GM12874 (cell line): Measurements from ENCODE around the gene PCNX4.

Source experiments
- TF ChIP-seq, protein P1 (sequence below): IDR thresholded peaks from 2 replicates; pipeline ENCODE4 v1.5.1; 2011; ENCODE audit warnings: low read depth, mild to moderate bottlenecking, control low read depth, low read length, moderate library complexity; ENCODE audit not compliant: insufficient read depth

Gene PCNX4

GRCh38 chr14:60197629-60198303, 106.0 kb downstream of the PCNX4 start:
- TF ChIP-seq, protein P1, sequence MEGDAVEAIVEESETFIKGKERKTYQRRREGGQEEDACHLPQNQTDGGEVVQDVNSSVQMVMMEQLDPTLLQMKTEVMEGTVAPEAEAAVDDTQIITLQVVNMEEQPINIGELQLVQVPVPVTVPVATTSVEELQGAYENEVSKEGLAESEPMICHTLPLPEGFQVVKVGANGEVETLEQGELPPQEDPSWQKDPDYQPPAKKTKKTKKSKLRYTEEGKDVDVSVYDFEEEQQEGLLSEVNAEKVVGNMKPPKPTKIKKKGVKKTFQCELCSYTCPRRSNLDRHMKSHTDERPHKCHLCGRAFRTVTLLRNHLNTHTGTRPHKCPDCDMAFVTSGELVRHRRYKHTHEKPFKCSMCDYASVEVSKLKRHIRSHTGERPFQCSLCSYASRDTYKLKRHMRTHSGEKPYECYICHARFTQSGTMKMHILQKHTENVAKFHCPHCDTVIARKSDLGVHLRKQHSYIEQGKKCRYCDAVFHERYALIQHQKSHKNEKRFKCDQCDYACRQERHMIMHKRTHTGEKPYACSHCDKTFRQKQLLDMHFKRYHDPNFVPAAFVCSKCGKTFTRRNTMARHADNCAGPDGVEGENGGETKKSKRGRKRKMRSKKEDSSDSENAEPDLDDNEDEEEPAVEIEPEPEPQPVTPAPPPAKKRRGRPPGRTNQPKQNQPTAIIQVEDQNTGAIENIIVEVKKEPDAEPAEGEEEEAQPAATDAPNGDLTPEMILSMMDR: no peak

DNA sequence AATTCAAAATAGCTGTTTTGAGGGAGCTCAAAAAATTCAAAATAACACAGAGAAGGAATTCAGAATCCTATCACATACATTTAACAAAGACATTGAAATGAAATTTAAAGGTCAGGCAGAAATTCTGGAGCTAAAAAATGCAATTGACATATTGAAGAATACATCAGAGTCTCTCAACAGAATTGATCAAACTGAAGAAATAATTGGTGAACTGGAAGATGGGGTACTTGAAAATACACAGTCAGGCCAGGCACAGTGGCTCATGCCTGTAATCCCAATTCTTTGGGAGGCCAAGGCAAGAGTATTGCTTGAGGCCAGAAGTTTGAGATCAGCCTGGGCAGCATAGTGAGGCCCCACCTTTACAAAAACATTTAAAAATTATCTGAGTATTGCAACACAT, 107.6 kb downstream of the PCNX4 start:
- TF ChIP-seq, protein P1: no peak

DNA sequence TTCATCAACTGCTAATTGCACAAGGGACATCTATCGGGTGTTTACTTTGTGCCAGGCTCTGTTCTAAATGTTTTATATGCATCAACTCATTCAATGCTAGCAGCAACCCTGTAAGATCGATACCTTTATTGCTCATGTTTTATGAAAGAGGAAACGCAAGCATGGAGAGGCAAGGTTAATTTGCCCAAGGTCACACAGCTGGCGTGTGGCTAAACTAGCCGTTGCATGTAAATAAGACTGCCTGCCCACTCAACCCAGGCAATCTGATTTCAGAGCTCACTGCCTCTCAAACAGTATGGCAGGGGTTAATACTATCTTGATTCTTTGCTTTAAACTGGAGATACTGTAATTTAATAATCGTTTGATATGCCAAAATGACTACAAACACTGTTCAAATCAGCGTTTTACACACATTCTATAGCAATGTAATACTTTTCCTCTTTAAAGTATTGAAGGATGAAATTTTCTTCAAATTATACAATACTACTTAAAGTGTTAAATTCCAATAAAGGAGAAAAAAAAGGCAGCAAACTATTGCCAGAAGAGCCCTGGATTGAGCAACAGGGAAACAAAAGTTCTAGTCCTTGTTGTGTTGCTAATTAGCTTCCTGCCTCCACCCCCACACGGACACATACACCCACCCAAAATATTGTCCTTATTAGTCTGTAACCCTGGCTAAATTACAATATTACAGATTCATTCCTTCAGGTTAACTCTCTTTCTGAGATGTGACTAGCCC, 112.5 kb downstream of the PCNX4 start:
- TF ChIP-seq, protein P1: no peak

GRCh38 chr14:60204843-60205774, 113.4 kb downstream of the PCNX4 start:
- TF ChIP-seq, protein P1: no peak

DNA sequence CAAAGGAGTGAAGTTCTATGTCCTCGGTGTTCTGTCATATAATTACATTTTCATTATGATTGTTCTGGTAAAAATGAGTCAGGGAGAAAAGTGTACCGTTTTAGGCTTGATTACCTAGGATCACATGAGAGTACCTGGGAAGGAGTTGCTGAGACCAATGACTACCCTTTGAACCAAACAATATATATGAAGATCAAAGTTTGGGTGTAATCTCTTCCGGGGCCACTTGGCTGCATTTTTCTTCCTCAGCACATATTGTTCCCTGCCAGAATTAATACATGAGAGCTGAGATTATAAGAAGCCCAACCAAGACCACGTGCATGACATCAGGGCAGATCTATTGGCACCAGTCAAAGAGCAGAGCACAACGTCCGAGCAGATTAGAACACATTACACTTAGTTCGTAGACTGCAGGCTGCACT, 114.5 kb downstream of the PCNX4 start:
- TF ChIP-seq, protein P1: no peak

DNA sequence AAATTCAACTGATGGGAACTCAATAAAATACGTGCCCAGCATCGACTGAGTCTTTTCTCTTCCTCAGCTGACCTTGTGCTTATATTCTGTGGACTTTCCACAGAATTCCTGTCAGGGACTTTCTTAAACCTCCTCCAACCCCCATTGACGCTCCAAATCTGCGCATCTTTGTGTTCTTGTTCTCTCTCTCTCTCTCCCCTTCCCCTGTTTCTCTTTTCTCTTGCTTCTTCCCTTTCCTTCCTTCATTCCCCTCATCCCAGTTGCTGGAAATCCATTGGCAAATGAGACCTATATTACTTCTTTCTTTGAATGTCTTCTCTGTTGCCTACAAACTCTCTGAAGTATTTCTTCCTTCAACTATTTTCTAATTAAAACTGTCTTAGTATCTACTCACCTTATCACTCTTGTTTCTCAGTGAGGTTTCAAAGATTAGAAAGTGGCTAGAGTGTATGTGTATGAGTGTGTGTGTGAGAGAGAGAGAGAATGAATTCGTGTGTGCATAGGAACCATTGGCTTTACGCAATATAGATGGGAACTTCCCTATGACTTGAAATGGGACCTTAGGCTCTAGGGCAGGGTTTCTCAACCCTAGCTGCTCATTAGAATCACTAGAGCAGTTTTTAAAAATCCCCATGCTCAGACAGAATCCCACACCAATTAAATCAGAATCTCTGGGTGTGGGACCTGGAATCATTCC, 115.3 kb downstream of the PCNX4 start:
- TF ChIP-seq, protein P1: no peak

- TF ChIP-seq, protein P1: no peak
Observed at GRCh38 chr14:60210703-60211102, 119.0 kb downstream of the PCNX4 start.
